Vagina (tissue), 2 donors: ENCODE measurements around the gene C1QTNF1. TPM values are rescaled to one million over a fixed set of nuclear protein-coding genes. Genes with fewer than 3 reads are reported as not detected.

Experiments
- DNase-seq, 2 donors: peaks; one replicate each; pipeline ENCODE4 v3.0.0-alpha.2; 2017; ENCODE audit errors: extremely low spot score in 2 of 2
- H3K27ac ChIP-seq: fragments of 200-600 bp; sonication (generic); one replicate; pipeline ENCODE4 v1.5.1; 2019
- H3K27me3 ChIP-seq: fragments of 200-600 bp; sonication (generic); one replicate; pipeline ENCODE4 v1.5.1; 2019
- H3K36me3 ChIP-seq, 2 donors: fragments of 200-600 bp; sonication (generic); one replicate each; pipeline ENCODE4 v1.5.1; 2017 to 2019
- H3K4me1 ChIP-seq: fragments of 200-600 bp; sonication (generic); one replicate; pipeline ENCODE4 v1.5.1; 2019
- H3K4me3 ChIP-seq, 2 donors: fragments of 200-600 bp; sonication (generic); 1 replicate in 1 of 2; 2 replicates in 1 of 2; pipeline ENCODE4 v1.5.1; 2016 to 2019
- H3K9me3 ChIP-seq: fragments of 200-600 bp; sonication (generic); one replicate; pipeline ENCODE4 v1.5.1; 2019
- POLR2A ChIP-seq, 2 donors: fragments of 450-650 bp; IDR thresholded peaks; one replicate each; pipeline ENCODE4 v1.6.1; 2017; ENCODE audit warnings: antibody characterized with exemption in 2 of 2, mild to moderate bottlenecking in 2 of 2, moderate library complexity in 2 of 2
- POLR2AphosphoS5 ChIP-seq, 2 donors: sonication (generic); formaldehyde crosslinking; IDR thresholded peaks; one replicate each; pipeline ENCODE4 v1.9.0; 2017; ENCODE audit warnings: antibody characterized with exemption in 2 of 2, mild to moderate bottlenecking in 2 of 2, low read depth in 1 of 2; ENCODE audit not compliant: insufficient read depth in 1 of 2
- intact Hi-C: fragments of 100-400 bp; cut with DNase I; formaldehyde crosslinking; loops from one replicate; pipeline ENCODE4 v1.15.1; 2023
- total RNA-seq: library from RNA; depleted of rRNA; stranded (reverse); fragments of >200 nt; gene quantifications from one replicate; pipeline ENCODE4 v1.2.3, GENCODE V29; 2016
- TF ChIP-seq, protein P1 (sequence below), 3 experiments: fragments of 450-650 bp in 2 of 3; fragments of 200-600 bp in 1 of 3; sonication (generic) in 1 of 3; IDR thresholded peaks; one replicate each; pipeline ENCODE4 v1.5.1; 2017 to 2019; ENCODE audit warnings: antibody characterized with exemption in 3 of 3, mild to moderate bottlenecking in 2 of 3, moderate library complexity in 2 of 3

Gene C1QTNF1
- total RNA-seq, 1 donor from 2014 or later, result 30.7 TPM

GRCh38 chr17:79088247-79088996 is 64.5 kb downstream of the C1QTNF1 start:
- peaks cover 14% of the 10 kb centered on the region for H3K4me1 ChIP-seq
- TF ChIP-seq POLR2A (IDR thresholded peaks at IDR 0.05), result no peak
- TF ChIP-seq, protein P1, sequence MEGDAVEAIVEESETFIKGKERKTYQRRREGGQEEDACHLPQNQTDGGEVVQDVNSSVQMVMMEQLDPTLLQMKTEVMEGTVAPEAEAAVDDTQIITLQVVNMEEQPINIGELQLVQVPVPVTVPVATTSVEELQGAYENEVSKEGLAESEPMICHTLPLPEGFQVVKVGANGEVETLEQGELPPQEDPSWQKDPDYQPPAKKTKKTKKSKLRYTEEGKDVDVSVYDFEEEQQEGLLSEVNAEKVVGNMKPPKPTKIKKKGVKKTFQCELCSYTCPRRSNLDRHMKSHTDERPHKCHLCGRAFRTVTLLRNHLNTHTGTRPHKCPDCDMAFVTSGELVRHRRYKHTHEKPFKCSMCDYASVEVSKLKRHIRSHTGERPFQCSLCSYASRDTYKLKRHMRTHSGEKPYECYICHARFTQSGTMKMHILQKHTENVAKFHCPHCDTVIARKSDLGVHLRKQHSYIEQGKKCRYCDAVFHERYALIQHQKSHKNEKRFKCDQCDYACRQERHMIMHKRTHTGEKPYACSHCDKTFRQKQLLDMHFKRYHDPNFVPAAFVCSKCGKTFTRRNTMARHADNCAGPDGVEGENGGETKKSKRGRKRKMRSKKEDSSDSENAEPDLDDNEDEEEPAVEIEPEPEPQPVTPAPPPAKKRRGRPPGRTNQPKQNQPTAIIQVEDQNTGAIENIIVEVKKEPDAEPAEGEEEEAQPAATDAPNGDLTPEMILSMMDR (IDR thresholded peaks at IDR 0.05), result no peak
- no peak for TF ChIP-seq POLR2AphosphoS5 (IDR thresholded peaks at IDR 0.05; ENCODE audit: insufficient read depth in 1 of 2, low read depth in 1 of 2)
- peaks cover 0 to 28% of the 10 kb centered on the region in 2 donors for H3K36me3 ChIP-seq
- no peaks in the 10 kb centered on the region for H3K27me3 ChIP-seq
- H3K9me3 ChIP-seq, result no peaks in the 10 kb centered on the region
- H3K27ac ChIP-seq, result no peak overlapping the region
- no peak for DNase-seq
- no peak overlapping the region for H3K4me3 ChIP-seq
- intact Hi-C loops, result no loop called here

GRCh38 chr17:79088997-79089328 is 65.0 kb downstream of the C1QTNF1 start:
- H3K4me1 ChIP-seq, result peaks cover 14% of the 10 kb centered on the region
- H3K4me3 ChIP-seq, result no peak overlapping the region
- no peaks in the 10 kb centered on the region for H3K9me3 ChIP-seq
- no peak overlapping the region for H3K27ac ChIP-seq
- intact Hi-C loops, result no loop called here
- no peaks in the 10 kb centered on the region for H3K27me3 ChIP-seq
- TF ChIP-seq, protein P1 (IDR thresholded peaks at IDR 0.05), result no peak
- TF ChIP-seq POLR2AphosphoS5 (IDR thresholded peaks at IDR 0.05; ENCODE audit: insufficient read depth in 1 of 2, low read depth in 1 of 2), result no peak
- no peak for TF ChIP-seq POLR2A (IDR thresholded peaks at IDR 0.05)
- H3K36me3 ChIP-seq, result peaks cover 0 to 28% of the 10 kb centered on the region in 2 donors
- DNase-seq, result no peak

- intact Hi-C loops, result no loop called here
- peak overlapping the region in 1 of 2 donors; percentile 28 for H3K4me3 ChIP-seq
- peaks cover 14% of the 10 kb centered on the region for H3K4me1 ChIP-seq
- H3K27me3 ChIP-seq, result no peaks in the 10 kb centered on the region
- peaks cover 0 to 25% of the 10 kb centered on the region in 2 donors for H3K36me3 ChIP-seq
- H3K9me3 ChIP-seq, result no peaks in the 10 kb centered on the region
- TF ChIP-seq POLR2A (IDR thresholded peaks at IDR 0.05), result no peak
- TF ChIP-seq POLR2AphosphoS5 (IDR thresholded peaks at IDR 0.05; ENCODE audit: insufficient read depth in 1 of 2, low read depth in 1 of 2), result no peak
- TF ChIP-seq, protein P1 (IDR thresholded peaks at IDR 0.05), result no peak
- DNase-seq, result no peak
- no peak overlapping the region for H3K27ac ChIP-seq
Observed at GRCh38 chr17:79089720-79090442, 65.9 kb downstream of the C1QTNF1 start.

DNA sequence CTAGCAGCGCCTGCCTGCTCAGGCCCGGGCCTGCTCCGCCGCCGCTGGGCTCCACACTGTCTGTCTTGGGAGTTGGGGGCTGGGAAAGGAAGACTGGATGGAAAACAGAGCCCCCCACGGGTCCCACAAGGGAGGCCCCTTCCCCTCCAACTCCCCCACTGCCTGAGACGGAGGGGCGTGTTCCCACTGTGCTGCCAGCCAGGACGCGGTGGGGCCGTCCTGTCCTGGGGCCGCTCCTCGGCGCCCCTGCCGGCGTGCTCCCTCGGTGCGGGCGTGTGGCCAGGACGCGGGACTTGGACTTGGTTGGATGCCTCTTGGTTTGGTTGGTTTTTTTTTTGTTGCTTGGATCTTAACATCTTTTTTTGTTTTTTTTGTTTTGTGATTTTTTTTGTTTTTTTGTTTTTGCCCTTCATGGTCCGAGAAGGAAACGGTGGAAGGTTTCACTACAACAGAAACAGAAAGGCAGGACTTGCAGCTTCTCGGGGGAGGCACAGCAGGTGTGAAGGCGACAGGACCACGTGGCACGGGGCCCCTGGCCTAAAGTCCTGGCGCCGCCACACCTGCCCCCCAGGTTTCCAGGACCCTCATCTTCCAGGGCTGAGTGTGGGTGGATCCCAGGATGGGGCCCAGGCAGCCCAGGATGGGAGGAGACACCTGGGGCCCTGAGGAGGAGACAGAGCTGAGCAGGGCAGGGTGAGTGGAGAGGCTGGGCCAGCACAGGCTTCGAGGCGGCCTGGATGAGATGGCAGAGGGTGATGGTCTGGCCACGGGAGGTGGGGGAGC is 66.7 kb downstream of the C1QTNF1 start:
- no peak overlapping the region for H3K27ac ChIP-seq
- no peaks in the 10 kb centered on the region for H3K9me3 ChIP-seq
- H3K4me3 ChIP-seq, result peak overlapping the region in 1 of 2 donors; percentile 28
- no peaks in the 10 kb centered on the region for H3K27me3 ChIP-seq
- no peak for DNase-seq
- TF ChIP-seq POLR2AphosphoS5 (IDR thresholded peaks at IDR 0.05; ENCODE audit: insufficient read depth in 1 of 2, low read depth in 1 of 2), result no peak
- TF ChIP-seq, protein P1 (IDR thresholded peaks at IDR 0.05), result no peak
- no peak for TF ChIP-seq POLR2A (IDR thresholded peaks at IDR 0.05)
- intact Hi-C loops, result no loop called here
- H3K4me1 ChIP-seq, result peaks cover 14% of the 10 kb centered on the region
- H3K36me3 ChIP-seq, result peaks cover 0 to 17% of the 10 kb centered on the region in 2 donors
